ENCODE data around the gene APOLD1.
"Not testable (repeated sequence)": the region's sequence is repeated elsewhere in the genome, so short reads cannot be mapped to it uniquely, and the experiment has no call there.

APOLD1 gene

GRCh38 chr12:12796171-12796570, 10.7 kb downstream of the APOLD1 start:
- Histone ChIP-seq H3K27ac (ENCODE audit: low read depth, low read length) (no peak overlapping the region), H3K36me3 (ENCODE audit: control insufficient read depth in 5 of 5, insufficient read depth in 5 of 5, low read length in 5 of 5) (no peaks in the 10 kb centered on the region), H3K9ac (ENCODE audit: low read length in 5 of 5) (no peak overlapping the region), H3K4me3 (ENCODE audit: low read depth in 1 of 5, low read length in 5 of 5) (no peak overlapping the region), H3K9me3 (ENCODE audit: control insufficient read depth in 5 of 5, low read length in 5 of 5) (no peaks in the 10 kb centered on the region), H3K4me1 (ENCODE audit: control insufficient read depth in 5 of 5, insufficient read depth in 5 of 5, low read length in 5 of 5) (peaks cover 0 to 12% (median 7%) of the 10 kb centered on the region in 5 donors), H3K27me3 (ENCODE audit: control insufficient read depth in 5 of 5, insufficient read depth in 4 of 5, low read length in 5 of 5) (no peaks in the 10 kb centered on the region)

GRCh38 chr12:12796928-12797793, 11.7 kb downstream of the APOLD1 start:
- Histone ChIP-seq H3K9me3 (ENCODE audit: control insufficient read depth in 5 of 5, low read length in 5 of 5) (no peaks in the 10 kb centered on the region), H3K27me3 (ENCODE audit: control insufficient read depth in 5 of 5, insufficient read depth in 4 of 5, low read length in 5 of 5) (no peaks in the 10 kb centered on the region)

GRCh38 chr12:12797794-12798152, 12.3 kb downstream of the APOLD1 start:
- H3K4me1 ChIP-seq (ENCODE audit: control insufficient read depth in 5 of 5, insufficient read depth in 5 of 5, low read length in 5 of 5), result peaks cover 0 to under 1% (median 0%) of the 10 kb centered on the region in 5 donors
- no peak overlapping the region for H3K4me3 ChIP-seq (ENCODE audit: low read depth in 1 of 5, low read length in 5 of 5)
- H3K9ac ChIP-seq (ENCODE audit: low read length in 5 of 5), result no peak overlapping the region
- no peaks in the 10 kb centered on the region for H3K36me3 ChIP-seq (ENCODE audit: control insufficient read depth in 5 of 5, insufficient read depth in 5 of 5, low read length in 5 of 5)
- H3K27ac ChIP-seq (ENCODE audit: low read depth, low read length), result no peak overlapping the region
- H3K27me3 ChIP-seq (ENCODE audit: control insufficient read depth in 5 of 5, insufficient read depth in 4 of 5, low read length in 5 of 5), result no peaks in the 10 kb centered on the region
- no peaks in the 10 kb centered on the region for H3K9me3 ChIP-seq (ENCODE audit: control insufficient read depth in 5 of 5, low read length in 5 of 5)

More at GRCh38 chr12:12796928-12797793, 11.7 kb downstream of the APOLD1 start:
- H3K4me1 ChIP-seq (ENCODE audit: control insufficient read depth in 5 of 5, insufficient read depth in 5 of 5, low read length in 5 of 5), result peaks cover 0 to 5% (median 0%) of the 10 kb centered on the region in 5 donors
- H3K9ac ChIP-seq (ENCODE audit: low read length in 5 of 5), result no peak overlapping the region
- H3K4me3 ChIP-seq (ENCODE audit: low read depth in 1 of 5, low read length in 5 of 5), result no peak overlapping the region
- no peak overlapping the region for H3K27ac ChIP-seq (ENCODE audit: low read depth, low read length)
- no peaks in the 10 kb centered on the region for H3K36me3 ChIP-seq (ENCODE audit: control insufficient read depth in 5 of 5, insufficient read depth in 5 of 5, low read length in 5 of 5)

GRCh38 chr12:12798480-12798879, 13.0 kb downstream of the APOLD1 start:
- Histone ChIP-seq H3K27me3 (ENCODE audit: control insufficient read depth in 5 of 5, insufficient read depth in 4 of 5, low read length in 5 of 5) (no peaks in the 10 kb centered on the region), H3K9ac (ENCODE audit: low read length in 5 of 5) (no peak overlapping the region), H3K4me3 (ENCODE audit: low read depth in 1 of 5, low read length in 5 of 5) (no peak overlapping the region), H3K4me1 (ENCODE audit: control insufficient read depth in 5 of 5, insufficient read depth in 5 of 5, low read length in 5 of 5) (peaks cover 0 to 8% (median 6%) of the 10 kb centered on the region in 5 donors), H3K9me3 (ENCODE audit: control insufficient read depth in 5 of 5, low read length in 5 of 5) (no peaks in the 10 kb centered on the region), H3K27ac (ENCODE audit: low read depth, low read length) (no peak overlapping the region), H3K36me3 (ENCODE audit: control insufficient read depth in 5 of 5, insufficient read depth in 5 of 5, low read length in 5 of 5) (no peaks in the 10 kb centered on the region)

- H3K4me1 ChIP-seq (ENCODE audit: control insufficient read depth in 5 of 5, insufficient read depth in 5 of 5, low read length in 5 of 5), result peaks cover 0 to 16% (median 9%) of the 10 kb centered on the region in 5 donors
- H3K4me3 ChIP-seq (ENCODE audit: low read depth in 1 of 5, low read length in 5 of 5), result no peak overlapping the region
- no peak overlapping the region for H3K27ac ChIP-seq (ENCODE audit: low read depth, low read length)
- H3K27me3 ChIP-seq (ENCODE audit: control insufficient read depth in 5 of 5, insufficient read depth in 4 of 5, low read length in 5 of 5), result no peaks in the 10 kb centered on the region
- no peak overlapping the region for H3K9ac ChIP-seq (ENCODE audit: low read length in 5 of 5)
- H3K36me3 ChIP-seq (ENCODE audit: control insufficient read depth in 5 of 5, insufficient read depth in 5 of 5, low read length in 5 of 5), result no peaks in the 10 kb centered on the region
- no peaks in the 10 kb centered on the region for H3K9me3 ChIP-seq (ENCODE audit: control insufficient read depth in 5 of 5, low read length in 5 of 5)
Measured at GRCh38 chr12:12799163-12799920, 13.9 kb downstream of the APOLD1 start.

- no peaks in the 10 kb centered on the region for H3K9me3 ChIP-seq (ENCODE audit: control insufficient read depth in 5 of 5, low read length in 5 of 5)
- H3K27me3 ChIP-seq (ENCODE audit: control insufficient read depth in 5 of 5, insufficient read depth in 4 of 5, low read length in 5 of 5), result no peaks in the 10 kb centered on the region
- no peaks in the 10 kb centered on the region for H3K36me3 ChIP-seq (ENCODE audit: control insufficient read depth in 5 of 5, insufficient read depth in 5 of 5, low read length in 5 of 5)
- no peak overlapping the region for H3K4me3 ChIP-seq (ENCODE audit: low read depth in 1 of 5, low read length in 5 of 5)
- no peak overlapping the region for H3K27ac ChIP-seq (ENCODE audit: low read depth, low read length)
- no peak overlapping the region for H3K9ac ChIP-seq (ENCODE audit: low read length in 5 of 5)
- peaks cover 0 to 22% (median 9%) of the 10 kb centered on the region in 5 donors for H3K4me1 ChIP-seq (ENCODE audit: control insufficient read depth in 5 of 5, insufficient read depth in 5 of 5, low read length in 5 of 5)
Measured at GRCh38 chr12:12800406-12801180, 15.1 kb downstream of the APOLD1 start.

GRCh38 chr12:12801656-12802055, 16.2 kb downstream of the APOLD1 start:
- H3K9me3 ChIP-seq (ENCODE audit: control insufficient read depth in 5 of 5, low read length in 5 of 5); H3K27ac ChIP-seq (ENCODE audit: low read depth, low read length); H3K27me3 ChIP-seq (ENCODE audit: control insufficient read depth in 5 of 5, insufficient read depth in 4 of 5, low read length in 5 of 5); H3K36me3 ChIP-seq (ENCODE audit: control insufficient read depth in 5 of 5, insufficient read depth in 5 of 5, low read length in 5 of 5); H3K9ac ChIP-seq (ENCODE audit: low read length in 5 of 5); H3K4me3 ChIP-seq (ENCODE audit: low read depth in 1 of 5, low read length in 5 of 5): not testable (repeated sequence)
- peaks cover 0 to 27% (median 10%) of the 10 kb centered on the region in 5 donors for H3K4me1 ChIP-seq (ENCODE audit: control insufficient read depth in 5 of 5, insufficient read depth in 5 of 5, low read length in 5 of 5)

GRCh38 chr12:12803186-12803585, 17.7 kb downstream of the APOLD1 start:
- Histone ChIP-seq H3K4me3 (ENCODE audit: low read depth in 1 of 5, low read length in 5 of 5) (no peak overlapping the region), H3K27me3 (ENCODE audit: control insufficient read depth in 5 of 5, insufficient read depth in 4 of 5, low read length in 5 of 5) (no peaks in the 10 kb centered on the region), H3K27ac (ENCODE audit: low read depth, low read length) (no peak overlapping the region), H3K9me3 (ENCODE audit: control insufficient read depth in 5 of 5, low read length in 5 of 5) (no peaks in the 10 kb centered on the region), H3K9ac (ENCODE audit: low read length in 5 of 5) (no peak overlapping the region), H3K36me3 (ENCODE audit: control insufficient read depth in 5 of 5, insufficient read depth in 5 of 5, low read length in 5 of 5) (no peaks in the 10 kb centered on the region), H3K4me1 (ENCODE audit: control insufficient read depth in 5 of 5, insufficient read depth in 5 of 5, low read length in 5 of 5) (peaks cover 0 to 42% (median 14%) of the 10 kb centered on the region in 5 donors)

- H3K27me3 ChIP-seq (ENCODE audit: control insufficient read depth in 5 of 5, insufficient read depth in 4 of 5, low read length in 5 of 5), result no peaks in the 10 kb centered on the region
- H3K36me3 ChIP-seq (ENCODE audit: control insufficient read depth in 5 of 5, insufficient read depth in 5 of 5, low read length in 5 of 5), result no peaks in the 10 kb centered on the region
- H3K4me3 ChIP-seq (ENCODE audit: low read depth in 1 of 5, low read length in 5 of 5), result no peak overlapping the region
- H3K4me1 ChIP-seq (ENCODE audit: control insufficient read depth in 5 of 5, insufficient read depth in 5 of 5, low read length in 5 of 5), result peaks cover 0 to 51% (median 22%) of the 10 kb centered on the region in 5 donors
- H3K27ac ChIP-seq (ENCODE audit: low read depth, low read length), result peak overlapping the region; percentile 55
- H3K9me3 ChIP-seq (ENCODE audit: control insufficient read depth in 5 of 5, low read length in 5 of 5), result no peaks in the 10 kb centered on the region
- H3K9ac ChIP-seq (ENCODE audit: low read length in 5 of 5), result no peak overlapping the region
Measured at GRCh38 chr12:12804011-12804410, 18.6 kb downstream of the APOLD1 start.
